HG03097 (cell line): Measurements from ENCODE around the gene SF3A1.

Experiments
- ATAC-seq: cut with Tn5 transposase; IDR thresholded peaks from one replicate; pipeline ENCODE4 v1.9.1; 2021; ENCODE audit not compliant: unreplicated experiment, low FRiP score

SF3A1 gene

DNA sequence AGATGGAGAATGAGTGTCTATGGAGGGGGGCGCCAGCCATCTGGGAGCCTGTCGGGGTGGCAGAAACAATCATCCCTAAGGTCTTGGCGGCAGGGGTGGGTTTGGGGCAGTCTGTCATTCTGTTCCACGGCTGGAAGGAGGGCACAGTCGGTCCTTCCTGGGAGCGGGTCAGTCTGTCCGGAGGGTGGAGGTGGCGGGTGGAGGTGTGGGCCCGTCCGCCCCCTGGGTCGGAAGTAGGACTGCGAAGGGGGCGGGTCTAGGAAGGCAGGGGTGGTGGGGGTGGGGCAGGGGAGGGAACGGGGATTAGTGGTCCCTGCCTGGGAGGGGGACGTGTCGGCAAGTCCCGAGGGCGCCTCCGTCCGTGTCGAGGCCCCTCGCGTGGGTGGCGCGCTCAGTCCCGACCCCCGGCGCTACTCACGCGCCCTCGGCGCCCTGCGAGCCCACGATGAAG, 30.4 kb downstream of the SF3A1 start:
- peak; percentile 18 for ATAC-seq

DNA sequence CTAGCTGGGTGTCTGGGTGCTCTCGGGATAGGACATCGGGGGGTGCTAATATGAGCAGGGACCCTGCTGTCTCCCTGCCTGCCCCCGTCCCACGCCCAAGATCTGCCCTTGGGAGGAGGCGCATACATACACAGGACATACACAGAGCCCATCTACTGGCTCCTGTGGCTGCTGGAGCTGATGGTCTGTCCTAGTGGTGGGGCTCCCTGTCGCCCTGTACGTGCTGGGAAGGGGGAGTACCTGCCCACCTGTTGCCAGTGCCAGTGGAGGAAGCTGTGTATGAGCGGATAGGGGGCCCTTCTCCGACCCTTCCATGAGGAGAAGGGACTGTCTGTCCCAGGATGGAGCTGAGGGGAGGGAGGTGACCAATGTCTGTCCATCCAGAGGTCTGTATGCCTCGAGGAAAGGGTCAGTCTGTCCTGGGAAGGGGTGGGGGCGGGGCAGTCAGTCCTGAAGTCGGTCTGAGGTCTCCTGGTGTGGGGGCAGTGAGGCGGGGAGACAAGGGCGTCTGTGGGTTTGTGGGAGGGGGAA, 30.9 kb downstream of the SF3A1 start:
- ATAC-seq, result no peak

DNA sequence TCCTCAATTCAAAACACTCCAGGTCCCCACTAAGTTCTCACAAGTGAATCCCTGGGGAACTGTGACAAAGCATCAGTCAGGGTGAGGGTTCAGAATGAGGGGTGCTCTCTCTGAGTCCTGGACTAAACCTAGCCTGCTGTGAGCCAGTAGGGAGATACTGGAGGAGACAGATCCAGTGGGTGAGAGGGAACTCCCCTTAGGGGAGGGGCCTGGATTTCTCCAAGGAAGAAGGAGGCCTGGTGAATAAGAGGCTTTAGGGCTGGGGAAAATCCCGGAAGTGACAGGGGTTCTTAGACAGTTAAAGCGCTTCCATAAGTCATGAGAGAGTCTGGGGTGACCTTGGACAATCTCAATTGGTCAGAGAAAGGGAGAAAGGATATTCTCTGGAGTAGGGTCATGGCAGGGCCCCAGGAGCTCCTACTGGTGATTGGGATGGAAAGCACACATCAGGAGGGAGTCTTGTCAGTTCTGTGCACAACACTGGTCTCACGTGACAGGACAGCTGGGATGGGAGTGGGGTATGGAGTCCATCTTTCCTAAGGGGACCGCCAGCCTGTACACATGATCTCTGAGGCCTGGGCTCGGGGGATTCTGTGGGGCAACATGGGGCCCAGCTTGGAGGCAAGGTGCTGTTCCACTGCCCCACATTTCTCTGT, 31.5 kb downstream of the SF3A1 start:
- ATAC-seq, result no peak

DNA sequence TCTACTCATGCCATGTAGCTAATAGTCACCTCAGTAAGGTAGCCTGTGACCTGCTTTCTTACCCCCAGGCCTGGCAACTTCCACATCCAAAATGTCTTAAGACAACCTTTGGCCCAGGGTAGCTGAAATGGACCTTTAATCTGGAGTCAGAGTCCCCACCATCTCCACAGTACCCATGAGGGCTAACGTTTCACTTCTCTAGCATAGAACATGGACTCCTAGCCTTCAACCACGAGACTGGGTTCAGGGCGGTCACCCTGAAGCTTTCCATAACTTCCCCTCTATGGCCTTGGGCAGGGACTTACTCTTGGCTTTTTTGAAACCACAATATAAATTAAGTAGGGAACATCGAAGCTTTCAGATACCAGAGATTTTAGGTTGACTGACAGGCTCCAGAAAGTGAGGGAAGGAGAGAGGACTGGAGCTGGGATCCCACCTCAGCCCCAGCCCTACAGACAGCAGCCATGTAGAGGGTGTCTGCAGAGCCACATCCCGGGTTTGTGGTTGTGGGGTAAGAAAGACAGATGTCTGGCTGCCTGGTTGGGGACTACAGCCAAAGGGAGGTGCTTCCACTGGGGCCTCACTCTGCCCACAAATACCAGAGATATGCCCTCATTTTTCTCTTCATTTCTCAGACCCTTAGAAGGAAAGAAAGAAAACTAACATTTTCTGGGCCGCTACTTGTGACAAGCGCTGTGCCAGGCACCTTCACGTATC, 32.5 kb downstream of the SF3A1 start:
- ATAC-seq, result no peak

DNA sequence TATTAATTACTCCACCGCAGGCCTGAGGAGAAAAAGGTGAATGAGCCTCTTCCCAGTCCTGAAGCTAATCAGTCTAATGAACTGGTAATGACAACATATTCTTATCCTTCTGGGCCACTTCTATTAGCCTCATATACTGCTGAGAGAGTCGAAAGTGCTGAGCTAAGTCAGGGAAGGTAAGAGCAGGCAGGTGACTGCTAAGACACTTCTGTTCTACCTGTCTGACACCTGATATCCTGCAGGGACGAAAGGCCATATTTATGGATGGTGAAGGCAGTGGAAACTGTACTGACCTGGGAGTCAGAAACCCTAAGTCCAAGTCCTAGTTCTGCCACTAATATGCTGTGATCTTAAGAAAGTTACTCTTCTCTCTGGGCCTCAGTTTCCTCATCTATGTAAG, 33.4 kb downstream of the SF3A1 start:
- ATAC-seq, result no peak

DNA sequence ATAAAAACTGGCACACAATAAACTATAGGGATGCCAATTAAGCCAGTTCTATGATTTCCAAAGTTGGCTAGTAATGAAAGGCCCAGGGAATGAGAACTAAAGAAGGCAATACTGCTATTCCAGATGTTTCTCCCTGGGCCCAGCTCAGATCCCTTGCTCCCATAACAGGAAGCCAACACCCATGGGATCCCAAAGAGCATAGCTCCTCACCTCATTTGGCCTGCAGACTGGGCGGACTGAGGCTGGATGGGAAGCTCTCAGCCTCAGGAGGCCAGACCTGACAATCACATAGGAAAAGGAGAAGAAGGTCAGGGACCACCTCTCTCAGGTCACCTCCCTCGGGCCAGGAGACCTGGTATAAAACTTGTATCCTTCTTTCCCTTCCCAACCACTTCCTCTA, 35.2 kb downstream of the SF3A1 start:
- no peak for ATAC-seq

DNA sequence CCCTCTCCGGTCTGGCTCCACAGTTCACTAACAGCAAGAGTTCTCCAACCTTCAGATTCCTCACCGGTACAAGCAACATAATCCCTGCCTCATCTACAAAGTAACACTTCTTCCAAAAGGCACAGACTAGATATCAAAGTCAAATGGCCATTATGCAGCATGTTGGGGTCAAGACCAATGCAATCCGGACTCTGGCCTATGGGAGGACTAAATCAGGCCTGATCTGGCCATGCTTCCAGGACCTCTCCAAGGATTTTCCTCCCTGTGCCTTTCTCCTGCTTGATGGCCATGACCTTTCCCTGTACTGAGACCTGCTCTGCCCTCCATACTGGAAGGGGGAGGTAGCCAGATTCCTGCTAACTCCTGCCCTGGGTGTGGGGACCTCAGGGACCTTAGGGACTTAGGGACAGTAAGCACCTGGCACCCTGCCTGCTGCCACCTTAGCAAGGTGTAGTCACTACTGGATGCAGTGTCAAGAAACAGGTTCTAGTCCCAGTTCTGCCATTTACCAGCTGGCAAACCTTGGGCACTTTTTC, 36.6 kb downstream of the SF3A1 start:
- no peak for ATAC-seq

DNA sequence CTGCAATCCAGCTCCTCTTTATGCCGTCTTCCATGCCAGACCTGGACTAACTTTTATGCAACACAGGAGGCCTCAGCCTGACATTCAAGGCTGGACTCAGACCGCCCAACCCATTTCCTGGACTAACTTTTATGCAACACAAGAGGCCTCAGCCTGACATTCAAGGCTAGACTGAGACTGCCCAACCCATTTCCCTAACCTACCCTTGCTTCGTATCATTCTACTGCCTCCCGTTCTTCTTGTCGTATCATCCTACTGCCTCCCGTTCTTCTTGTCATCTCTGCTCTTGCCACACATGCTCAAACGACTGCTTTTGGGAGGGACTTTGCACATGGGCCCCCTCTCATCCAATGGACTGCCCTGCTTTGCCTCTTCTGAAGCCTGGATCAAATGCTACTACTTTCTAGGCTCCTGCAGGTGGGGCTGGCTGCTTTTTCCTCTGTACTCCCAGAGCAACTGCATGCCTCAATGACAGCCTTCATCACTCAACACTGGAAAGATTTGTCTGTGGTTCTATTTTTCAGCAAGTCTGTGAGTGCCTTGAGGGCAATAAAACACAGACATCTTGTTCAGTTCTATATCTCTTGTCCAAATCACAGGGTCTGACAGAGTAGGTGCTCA, 37.8 kb downstream of the SF3A1 start:
- no peak for ATAC-seq

DNA sequence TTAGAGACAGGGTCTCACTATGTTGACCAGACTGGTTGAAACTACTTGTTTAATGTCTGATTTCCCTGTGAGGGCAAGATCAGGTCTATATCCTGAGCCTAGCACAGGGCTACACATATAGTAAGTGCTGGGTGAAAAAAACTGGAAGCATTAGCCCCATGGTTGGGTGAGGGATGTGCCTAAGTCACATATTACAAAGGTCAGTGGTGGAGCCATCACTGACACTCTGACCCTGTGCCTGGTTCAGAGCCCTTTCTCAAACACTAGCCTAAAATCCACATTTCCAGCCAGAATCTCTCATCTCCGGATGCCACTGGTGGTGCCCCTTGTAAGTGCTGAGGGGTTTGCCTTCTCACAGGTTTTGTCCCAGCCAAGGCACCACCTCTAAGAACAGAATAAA, 38.9 kb downstream of the SF3A1 start:
- ATAC-seq, result no peak

DNA sequence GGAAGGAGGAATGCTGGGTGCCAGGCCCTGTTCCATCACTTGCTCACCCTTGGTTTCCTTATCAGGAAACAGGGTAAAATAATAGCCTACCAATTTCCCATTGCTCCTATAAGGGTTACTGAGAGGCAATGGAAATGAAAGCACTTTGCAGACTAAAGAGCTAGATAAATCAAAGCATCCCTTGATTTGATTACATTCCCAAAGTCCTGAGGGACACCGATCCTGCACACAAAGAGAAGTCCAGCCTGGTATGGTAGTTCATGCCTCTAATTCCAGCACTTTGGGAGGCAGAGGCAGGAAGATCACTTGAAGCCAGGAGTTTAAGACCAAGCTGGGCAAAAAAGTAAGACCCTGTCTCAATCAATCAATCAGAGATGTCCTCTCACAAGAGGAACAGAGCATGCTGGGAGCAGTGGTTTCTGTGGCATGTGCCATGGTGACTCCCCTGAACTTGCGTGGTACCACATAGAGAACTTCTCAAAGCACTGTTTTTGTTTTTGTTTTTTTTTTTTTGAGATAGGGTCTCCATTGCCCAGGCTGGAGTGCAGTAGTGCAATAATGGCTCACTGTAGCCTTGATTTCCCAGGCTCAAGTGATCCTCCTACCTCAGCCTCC, 40.6 kb downstream of the SF3A1 start:
- ATAC-seq, result no peak

DNA sequence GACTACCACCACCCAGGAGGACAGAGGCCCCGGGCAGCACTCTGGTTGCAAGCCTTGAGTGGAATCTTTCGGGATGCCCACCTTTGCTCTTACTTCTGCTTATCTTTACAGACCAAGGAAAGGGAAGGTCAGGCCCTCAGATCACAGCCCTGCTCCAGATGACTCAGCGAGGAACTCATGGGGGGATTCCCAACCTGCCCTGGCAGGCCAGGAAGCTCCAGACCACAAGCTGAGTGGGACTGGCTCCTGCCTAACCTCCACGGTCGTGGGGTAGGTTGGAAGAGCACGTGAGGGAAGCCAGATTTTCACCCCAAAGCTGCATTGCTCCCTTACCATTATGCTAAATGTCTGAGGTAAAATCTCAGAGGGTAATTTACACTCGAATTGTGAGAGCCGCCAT, 41.8 kb downstream of the SF3A1 start:
- no peak for ATAC-seq

DNA sequence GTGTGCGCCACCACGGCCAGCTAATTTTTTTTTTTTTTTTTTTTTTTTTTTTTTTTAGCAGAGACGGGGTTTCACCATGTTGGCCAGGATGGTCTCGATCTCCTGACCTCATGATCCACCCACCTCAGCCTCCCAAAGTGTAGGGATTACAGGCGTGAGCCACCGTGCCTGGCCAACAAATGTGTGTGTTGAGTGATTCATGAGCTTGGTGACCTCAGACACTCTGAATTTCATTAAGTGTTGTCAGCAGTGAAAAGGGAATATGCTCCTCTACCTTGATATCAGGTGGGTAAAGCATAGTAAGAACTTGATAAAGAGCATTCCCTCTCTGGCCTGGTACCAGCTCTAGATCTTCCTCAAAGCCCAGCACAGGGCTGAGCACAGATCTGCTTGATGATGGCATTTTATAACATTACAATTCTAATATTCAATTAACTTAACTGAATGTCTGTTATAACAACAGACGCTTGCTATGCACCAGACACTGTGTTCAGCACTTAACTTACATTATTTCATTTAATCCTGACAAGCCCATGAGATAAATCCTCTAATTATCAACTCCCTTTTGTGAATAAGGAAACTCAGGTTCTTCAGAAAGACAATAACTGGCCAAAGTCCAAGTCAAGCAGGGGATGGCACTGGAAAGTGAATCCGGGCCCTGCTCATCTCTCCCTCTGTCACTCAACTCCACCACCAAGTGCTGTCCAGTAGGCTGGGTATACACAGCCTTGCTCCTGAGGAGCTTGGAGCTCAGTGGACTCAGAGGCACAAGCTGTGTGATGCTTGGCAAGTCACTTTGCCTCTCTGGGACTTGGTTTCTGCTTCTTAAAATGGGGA, 42.9 kb downstream of the SF3A1 start:
- no peak for ATAC-seq

DNA sequence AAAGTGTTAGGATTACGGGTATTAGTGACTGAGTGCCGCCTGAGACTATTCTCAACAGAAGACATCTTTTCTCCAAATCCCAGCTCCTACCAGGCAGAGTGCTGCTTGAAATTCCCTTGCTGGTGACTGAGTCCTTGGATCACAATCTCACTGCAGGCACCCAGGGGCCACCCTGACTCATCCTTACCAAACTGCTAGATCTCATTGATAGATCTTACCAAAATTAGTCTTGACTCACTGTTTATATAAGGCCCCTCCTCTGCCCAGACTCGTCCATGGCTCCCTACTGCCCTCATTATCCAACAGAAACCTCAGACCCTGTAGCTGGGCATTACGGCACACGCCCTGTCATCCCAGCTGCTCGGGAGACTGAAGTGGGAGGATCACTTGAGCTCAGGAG, 44.6 kb downstream of the SF3A1 start:
- ATAC-seq, result no peak

DNA sequence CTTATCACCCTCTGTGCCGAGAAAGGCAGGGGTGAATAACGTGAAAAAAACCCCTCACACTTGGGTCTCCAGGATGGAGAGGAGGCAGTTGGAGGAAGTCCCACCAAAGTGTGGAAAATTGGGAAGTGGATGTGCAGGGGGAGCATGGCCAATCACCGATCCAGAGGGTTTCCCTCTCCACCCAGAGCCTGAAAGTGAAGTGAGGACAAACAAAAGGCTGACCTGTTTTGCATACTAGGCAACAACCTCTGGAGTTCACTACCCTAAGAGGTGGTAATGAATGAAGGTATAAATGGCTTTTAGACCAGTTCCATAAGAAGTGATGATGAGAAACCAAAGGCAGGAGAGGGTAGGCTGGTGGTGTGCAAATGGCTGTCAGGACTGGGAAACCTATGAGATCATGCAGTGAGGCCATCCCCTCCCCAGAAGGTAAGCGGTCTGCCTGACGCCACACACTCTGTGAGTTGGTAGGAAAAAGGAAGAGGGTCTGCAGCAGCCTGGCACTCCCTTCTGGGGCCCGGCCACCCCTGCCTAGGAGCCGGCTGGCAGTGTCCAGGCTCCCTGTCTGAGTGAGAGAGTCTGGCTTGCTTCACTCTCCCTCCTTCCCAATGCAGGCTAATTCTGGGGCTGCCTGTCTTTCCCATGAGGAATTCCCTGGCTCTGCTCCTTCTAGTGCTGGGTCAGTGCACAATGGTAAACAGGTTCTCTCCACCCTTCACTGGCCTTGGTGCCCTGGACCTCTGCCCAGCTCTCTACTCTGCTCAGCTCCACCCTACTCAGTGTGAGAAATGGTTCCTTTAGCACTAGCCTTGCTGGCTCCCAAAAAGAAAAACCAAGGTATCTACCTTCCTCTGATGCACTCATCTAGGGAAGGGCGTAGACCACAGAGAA, 45.6 kb downstream of the SF3A1 start:
- no peak for ATAC-seq

DNA sequence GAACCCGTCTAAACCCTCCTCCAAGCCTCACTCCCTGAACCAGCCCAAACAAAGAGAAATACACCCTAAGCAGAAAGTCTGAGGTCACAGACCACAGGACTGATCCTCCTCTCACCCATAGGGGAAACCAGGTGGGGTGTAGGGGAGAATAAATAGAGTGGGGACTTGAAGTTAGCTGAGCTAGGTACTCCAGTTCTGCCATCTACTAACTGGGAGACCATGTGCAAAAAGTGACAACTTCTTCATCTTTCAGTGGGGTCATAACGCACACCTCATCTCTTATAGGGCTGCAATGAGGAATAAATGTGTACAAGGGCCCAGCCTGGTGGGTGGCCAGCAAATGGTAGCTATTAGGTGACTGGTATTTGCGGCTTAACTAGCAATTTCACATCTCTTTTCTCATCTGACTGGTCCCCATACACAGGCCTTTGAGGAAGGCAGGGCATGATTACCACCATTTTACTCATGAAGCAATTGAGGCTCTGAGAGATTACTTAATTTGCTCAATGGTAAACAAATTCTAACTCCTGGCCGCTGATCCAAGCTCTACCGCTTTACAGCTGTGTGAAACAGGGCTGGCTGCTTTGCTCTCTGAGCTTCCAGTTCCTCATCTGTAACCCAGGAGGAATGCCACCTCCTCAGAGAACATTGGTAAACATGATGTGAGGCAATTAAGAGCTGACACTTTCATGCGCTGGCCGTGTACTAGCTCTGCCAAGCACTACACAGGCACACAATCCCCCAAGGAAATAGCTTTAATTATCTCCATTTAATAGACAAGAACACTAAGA, 46.5 kb downstream of the SF3A1 start:
- ATAC-seq, result no peak

DNA sequence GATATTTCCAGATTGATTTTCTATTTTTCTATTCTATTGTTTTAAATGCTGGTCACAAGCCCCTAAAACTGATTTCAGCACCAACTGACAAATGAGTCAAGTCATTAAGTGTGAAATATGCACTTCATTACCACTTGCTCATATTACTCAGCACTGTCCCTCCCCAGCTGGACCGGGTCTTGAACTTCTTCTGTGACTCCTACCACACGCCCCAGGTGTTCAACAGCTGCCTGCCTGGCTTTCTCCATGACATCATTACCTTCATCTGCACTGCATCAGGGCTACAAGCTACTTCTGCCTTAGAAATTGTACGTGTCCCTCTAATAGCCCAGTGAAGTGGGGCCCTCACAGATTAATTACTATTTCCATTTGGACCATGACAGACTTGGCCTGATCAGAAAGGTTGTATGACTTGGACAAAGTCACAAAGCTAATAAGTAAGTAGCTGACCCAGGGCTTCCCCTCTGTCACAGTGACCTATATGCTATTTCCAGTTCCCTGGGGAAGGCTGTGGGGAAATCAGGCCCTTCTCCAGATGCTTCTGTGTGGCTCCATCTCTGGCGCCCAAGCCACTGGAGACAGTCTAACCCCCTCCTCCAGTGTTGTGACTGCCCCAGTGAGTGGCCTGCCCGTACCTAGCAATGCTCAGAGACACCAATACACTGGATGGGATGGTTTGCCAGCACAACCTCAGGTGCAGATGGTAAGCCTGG, 48.0 kb downstream of the SF3A1 start:
- ATAC-seq, result no peak

DNA sequence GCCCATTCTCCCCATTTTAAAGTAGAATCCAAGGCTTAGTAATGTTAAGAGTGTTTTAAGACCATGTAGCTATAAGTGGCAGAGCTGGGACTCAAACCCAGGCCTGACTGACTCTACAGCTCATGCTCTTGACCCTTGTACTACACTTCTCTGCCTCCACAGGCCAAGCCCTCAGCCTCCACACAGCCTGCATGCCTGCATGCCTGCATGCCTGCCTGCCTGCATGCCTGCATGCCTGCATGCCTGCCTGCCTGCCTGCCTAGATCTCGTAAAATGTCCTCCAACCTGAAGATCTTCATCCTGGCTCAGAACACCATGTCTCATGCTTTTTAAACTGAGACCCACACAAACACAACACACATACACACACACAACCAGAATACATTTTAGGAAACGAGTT, 48.6 kb downstream of the SF3A1 start:
- ATAC-seq, result no peak

DNA sequence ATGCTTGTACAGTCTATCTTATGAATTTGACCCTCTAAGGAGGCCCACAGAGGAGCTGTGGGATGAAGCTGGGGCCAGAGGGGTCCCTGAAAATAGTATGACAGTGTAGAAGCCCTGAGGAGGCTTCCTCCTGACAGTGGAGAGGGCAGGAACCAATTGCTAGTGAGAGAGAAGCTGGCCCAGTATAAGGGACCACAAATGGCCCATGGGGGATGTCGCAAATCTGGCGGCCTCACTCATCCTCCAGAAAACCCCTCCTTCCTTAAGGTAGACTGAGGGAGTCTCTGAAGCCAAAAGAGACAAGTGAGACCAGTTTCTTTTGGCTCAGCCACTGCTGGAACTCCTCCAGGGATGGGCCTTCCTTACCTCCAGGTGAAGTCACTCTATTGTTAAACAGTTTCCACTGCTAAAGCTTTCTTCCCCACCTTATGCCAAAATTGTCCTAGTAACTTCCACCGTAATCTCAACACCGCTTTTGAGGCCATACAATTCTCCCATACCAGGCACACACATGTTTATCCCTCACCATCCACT, 49.6 kb downstream of the SF3A1 start:
- no peak for ATAC-seq
